HTR-8/SVneo (cell line): Measurements from ENCODE around the gene CAMK1.

Source experiments
- DNase-seq: peaks from one replicate; pipeline ENCODE4 v3.0.0; 2011; ENCODE audit warnings: low spot score, mixed read lengths; ENCODE audit not compliant: insufficient read length
- FAIRE-seq: peaks from 2 replicates; lab custom pipeline; 2011; peaks lifted over from hg19 to GRCh38; lab: Jason Lieb, UNC

The CAMK1 gene

GRCh38 chr3:9769426-9770275 lies at the start of gene CAMK1:
Gene CAMK1 (minus strand): TSS chr3:9769947. CDS start chr3:9767749, 2,198 bp downstream.
- DNase-seq (peak; percentile 75), FAIRE-seq (no peak)

- DNase-seq (no peak), FAIRE-seq (no peak)
Measured at GRCh38 chr3:9818666-9819335, 49.1 kb upstream of the CAMK1 start.

- no peak for DNase-seq
- FAIRE-seq, result no peak
Measured at GRCh38 chr3:9817436-9817835, 47.7 kb upstream of the CAMK1 start.

GRCh38 chr3:9815986-9816385 lies 46.2 kb upstream of the CAMK1 start:
- DNase-seq (no peak), FAIRE-seq (no peak)

GRCh38 chr3:9812870-9813483 lies 43.2 kb upstream of the CAMK1 start:
- DNase-seq (no peak), FAIRE-seq (no peak)

GRCh38 chr3:9810846-9811245 lies 41.1 kb upstream of the CAMK1 start:
- no peak for DNase-seq
- FAIRE-seq, result no peak

- DNase-seq (no peak), FAIRE-seq (no peak)
Measured at GRCh38 chr3:9810433-9810770, 40.7 kb upstream of the CAMK1 start.

GRCh38 chr3:9809615-9810432 lies 40.1 kb upstream of the CAMK1 start, which contains the start of gene TTLL3:
Gene TTLL3 (plus strand): TSS chr3:9810262. CDS start chr3:9810662, 400 bp downstream.
- peak; percentile 66 for DNase-seq

GRCh38 chr3:9809239-9809614 lies 39.5 kb upstream of the CAMK1 start:
- no peak for DNase-seq
- no peak for FAIRE-seq

More at GRCh38 chr3:9809615-9810432, 40.1 kb upstream of the CAMK1 start, which contains the start of gene TTLL3:
- FAIRE-seq, result no peak

GRCh38 chr3:9808345-9809037 lies 38.7 kb upstream of the CAMK1 start:
- no peak for DNase-seq
- FAIRE-seq, result no peak

GRCh38 chr3:9807981-9808344 lies 38.2 kb upstream of the CAMK1 start:
- FAIRE-seq (no peak), DNase-seq (no peak)

- FAIRE-seq (no peak), DNase-seq (no peak)
Measured at GRCh38 chr3:9806688-9807589, 37.2 kb upstream of the CAMK1 start.

- FAIRE-seq, result no peak
- no peak for DNase-seq
Measured at GRCh38 chr3:9806137-9806536, 36.4 kb upstream of the CAMK1 start.

- FAIRE-seq (no peak), DNase-seq (no peak)
Measured at GRCh38 chr3:9804996-9805395, 35.2 kb upstream of the CAMK1 start.

- FAIRE-seq (no peak), DNase-seq (no peak)
Measured at GRCh38 chr3:9803494-9803893, 33.7 kb upstream of the CAMK1 start.

GRCh38 chr3:9800529-9800928 lies 30.8 kb upstream of the CAMK1 start:
- FAIRE-seq (no peak), DNase-seq (no peak)

GRCh38 chr3:9797196-9797945 lies 27.6 kb upstream of the CAMK1 start:
- FAIRE-seq (no peak), DNase-seq (no peak)

GRCh38 chr3:9795207-9795606 lies 25.5 kb upstream of the CAMK1 start:
- FAIRE-seq, result no peak
- DNase-seq, result no peak
